GM21360 (cell line): Measurements from ENCODE around the gene FOXM1.
A peak's percentile ranks its signal among the peaks of the same experiment; 100 is the strongest.

Experiments
- ATAC-seq: cut with Tn5 transposase; IDR thresholded peaks from one replicate; pipeline ENCODE4 v1.9.1; 2021; ENCODE audit warnings: mild to moderate bottlenecking, moderate library complexity; ENCODE audit not compliant: unreplicated experiment

FOXM1 gene

DNA sequence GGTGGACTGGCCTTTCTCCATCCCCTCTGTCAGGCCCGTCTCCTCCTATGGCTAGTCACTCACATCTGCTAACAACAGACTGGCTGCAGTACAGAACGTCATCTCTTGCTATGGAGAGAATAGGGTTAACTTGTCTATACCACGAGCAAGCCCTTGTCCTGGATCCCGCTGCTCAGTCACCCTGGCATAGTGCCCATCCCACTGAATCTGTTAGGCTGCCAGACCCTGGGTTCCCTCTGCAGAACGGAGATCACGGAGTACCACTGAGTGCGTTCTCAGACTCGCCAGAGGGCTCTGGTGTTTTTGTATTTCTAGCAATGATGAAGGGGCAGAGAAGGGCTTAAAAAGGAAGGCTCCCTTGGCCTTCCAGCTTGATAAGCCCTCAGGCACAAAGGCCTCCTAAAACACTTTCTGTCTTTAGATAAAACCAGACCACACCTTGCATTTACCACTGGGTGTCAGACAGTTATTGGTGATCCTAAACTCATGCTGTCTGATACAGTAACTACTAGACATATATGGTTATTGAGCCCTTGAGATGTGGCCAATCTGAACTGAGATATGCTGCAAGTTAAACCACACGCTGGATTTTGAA, 35.8 kb downstream of the FOXM1 start:
- ATAC-seq, result no peak

DNA sequence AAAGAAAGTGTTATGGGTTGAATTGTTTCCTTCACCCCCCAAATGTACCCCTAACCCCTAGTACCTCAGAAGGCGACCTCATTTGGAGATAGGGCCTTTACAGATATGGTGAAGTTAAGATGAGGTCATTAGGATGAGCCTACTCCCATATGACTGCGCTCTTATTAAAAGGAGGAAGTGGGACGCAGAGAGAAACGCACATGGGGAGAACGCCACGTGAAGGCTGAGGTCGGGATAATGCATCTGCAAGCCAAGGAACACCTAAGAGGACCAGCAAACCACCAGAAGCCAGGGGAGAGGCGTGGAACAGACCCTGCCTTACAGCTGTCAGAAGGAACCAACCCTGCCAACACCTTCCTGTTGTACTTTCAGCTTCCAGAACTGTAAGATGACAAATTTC, 40.4 kb downstream of the FOXM1 start:
- no peak for ATAC-seq

DNA sequence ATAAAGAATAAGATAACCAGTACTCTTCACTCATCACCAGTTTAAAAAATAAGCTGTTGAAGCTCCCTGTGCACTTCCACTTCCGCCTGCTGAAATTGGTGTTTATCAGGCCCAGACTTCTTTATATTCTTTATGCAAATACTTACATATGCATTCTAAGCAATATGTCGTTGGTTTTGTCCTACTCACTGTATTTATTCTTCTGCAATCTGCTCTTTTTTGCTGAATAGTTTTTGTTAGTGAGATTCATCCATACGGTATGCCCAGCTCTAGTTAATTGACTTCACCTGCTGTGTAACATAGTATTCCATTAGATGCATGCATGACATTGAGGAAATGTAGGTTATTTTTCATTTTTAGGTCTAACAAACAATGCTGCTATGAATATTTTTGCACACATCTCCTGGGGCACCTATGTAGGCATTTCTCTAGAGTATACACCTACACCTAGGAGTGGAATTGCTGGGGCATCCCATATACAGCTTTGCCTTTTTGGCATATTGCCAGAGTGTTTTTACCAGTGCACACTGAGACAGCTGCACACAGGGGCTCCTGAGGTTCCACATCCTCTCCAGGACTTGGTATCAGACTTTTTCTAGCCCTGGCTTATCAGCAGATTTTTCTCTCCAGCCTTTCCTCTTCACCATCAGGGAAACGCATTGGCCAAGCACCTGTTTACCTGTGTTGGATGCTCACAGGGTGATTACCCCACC, 41.1 kb downstream of the FOXM1 start:
- no peak for ATAC-seq

- no peak for ATAC-seq
Observed at GRCh38 chr12:2834581-2835491, 42.1 kb downstream of the FOXM1 start, which contains the start of gene NRIP2. TSS of gene NRIP2 (minus strand) at chr12:2835035. CDS start at chr12:2834983, 52 bp downstream.

- ATAC-seq, result no peak
Observed at GRCh38 chr12:2833810-2834209, 43.2 kb downstream of the FOXM1 start.

GRCh38 chr12:2833327-2833726, 43.6 kb downstream of the FOXM1 start:
- no peak for ATAC-seq

GRCh38 chr12:2832550-2833127, 44.3 kb downstream of the FOXM1 start:
- no peak for ATAC-seq

GRCh38 chr12:2829275-2829674, 47.7 kb downstream of the FOXM1 start:
- ATAC-seq, result no peak

DNA sequence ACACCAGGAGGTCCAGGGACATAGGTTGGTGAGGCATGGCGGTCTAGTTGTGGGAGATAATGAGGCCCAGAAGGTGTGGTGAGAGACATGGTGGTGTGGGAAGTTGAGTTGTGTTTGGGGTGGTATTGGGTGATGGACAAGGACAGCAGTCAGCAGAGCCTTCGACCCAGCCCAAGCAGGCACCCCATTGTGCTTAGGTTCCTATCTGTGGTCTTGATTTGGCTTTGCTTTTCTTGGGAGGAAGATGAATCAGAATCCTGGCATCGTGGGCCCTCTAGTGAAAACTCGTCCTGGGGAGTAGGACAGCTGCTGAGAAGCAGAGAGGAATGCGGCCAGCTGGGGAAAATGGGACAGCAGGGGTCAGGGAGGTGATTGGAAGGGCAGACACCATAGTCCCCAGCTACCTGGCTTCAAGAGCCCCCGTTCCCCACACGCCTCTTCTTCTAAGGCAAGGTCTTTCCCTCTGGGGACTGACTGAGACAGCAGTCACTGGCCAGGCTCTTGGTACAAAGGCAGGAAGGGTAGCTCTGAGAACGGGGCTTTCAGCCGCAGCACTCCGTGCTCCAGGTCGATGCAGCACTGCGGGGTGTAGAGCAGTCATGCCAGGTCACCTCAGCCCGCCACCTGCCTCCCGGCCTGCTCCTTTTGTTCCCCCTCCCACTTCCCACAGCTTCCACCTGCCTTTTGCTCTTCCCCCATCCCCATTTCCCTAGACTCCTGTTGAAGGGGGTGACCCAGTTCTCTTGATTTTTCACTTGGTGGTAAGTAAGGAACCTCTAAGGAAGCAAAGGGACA, 50.1 kb downstream of the FOXM1 start:
- ATAC-seq, result no peak

GRCh38 chr12:2826036-2826435, 50.9 kb downstream of the FOXM1 start:
- no peak for ATAC-seq

- ATAC-seq, result no peak
Observed at GRCh38 chr12:2825132-2825531, 51.8 kb downstream of the FOXM1 start.

DNA sequence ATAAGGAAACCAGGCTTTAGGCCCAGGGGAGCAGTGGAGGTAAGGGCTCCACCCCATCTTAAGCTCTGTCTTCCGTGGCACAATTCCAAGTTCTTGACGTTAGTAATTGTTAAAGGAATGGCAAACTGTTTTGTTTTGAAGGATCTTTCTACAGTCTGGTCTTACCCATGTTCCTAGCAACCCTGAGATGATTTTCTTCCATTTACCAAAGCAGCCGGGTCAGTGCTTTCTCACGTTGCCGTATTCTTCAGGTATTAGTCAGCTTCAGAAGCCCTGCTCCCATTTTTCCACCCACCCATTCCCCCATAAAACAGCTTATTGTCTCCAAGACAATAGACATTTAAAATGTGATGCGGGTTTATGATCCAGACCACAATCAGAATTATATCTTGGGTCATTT, 52.4 kb downstream of the FOXM1 start:
- ATAC-seq, result no peak

GRCh38 chr12:2823483-2823882, 53.5 kb downstream of the FOXM1 start:
- ATAC-seq, result no peak

DNA sequence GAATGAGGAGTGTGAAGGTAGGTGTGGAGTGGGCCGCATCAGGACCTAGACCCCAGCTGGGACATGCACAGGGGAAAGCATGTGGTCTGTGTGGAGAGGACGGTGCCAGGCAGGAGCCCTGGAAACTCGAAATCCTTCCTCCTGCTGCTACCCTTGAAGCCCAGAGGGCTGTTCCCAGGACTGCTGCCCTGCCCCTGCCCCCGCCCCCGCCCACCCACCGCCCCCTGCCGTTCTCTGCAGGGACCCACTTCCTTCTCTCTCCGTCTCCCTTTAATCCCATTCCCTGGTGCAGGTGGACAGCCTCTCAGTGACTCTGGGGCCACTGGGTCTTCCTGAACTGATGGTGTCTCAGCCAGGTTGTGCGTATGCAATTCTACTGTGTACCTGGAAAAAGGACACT, 56.5 kb downstream of the FOXM1 start:
- ATAC-seq, result no peak

DNA sequence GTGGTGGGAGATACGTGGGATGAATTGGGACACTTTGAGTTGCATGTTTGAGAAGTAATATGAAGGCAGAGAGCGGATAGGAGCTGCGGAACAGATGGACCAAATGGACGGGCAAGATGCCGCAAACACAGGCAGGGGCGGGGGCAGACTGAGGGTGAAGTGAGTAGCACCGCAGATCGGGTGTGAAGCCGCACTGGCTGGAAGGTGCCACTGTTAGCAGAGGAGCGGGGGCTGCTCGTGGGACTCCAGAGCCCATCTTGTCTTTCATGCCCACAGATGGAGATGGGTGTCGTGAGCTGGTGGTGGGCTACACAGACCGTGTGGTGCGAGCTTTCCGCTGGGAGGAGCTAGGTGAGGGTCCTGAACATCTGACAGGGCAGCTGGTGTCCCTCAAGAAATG, 57.2 kb downstream of the FOXM1 start:
- ATAC-seq, result no peak

GRCh38 chr12:2813214-2814185, 63.5 kb downstream of the FOXM1 start:
- ATAC-seq, result peak; percentile 30

DNA sequence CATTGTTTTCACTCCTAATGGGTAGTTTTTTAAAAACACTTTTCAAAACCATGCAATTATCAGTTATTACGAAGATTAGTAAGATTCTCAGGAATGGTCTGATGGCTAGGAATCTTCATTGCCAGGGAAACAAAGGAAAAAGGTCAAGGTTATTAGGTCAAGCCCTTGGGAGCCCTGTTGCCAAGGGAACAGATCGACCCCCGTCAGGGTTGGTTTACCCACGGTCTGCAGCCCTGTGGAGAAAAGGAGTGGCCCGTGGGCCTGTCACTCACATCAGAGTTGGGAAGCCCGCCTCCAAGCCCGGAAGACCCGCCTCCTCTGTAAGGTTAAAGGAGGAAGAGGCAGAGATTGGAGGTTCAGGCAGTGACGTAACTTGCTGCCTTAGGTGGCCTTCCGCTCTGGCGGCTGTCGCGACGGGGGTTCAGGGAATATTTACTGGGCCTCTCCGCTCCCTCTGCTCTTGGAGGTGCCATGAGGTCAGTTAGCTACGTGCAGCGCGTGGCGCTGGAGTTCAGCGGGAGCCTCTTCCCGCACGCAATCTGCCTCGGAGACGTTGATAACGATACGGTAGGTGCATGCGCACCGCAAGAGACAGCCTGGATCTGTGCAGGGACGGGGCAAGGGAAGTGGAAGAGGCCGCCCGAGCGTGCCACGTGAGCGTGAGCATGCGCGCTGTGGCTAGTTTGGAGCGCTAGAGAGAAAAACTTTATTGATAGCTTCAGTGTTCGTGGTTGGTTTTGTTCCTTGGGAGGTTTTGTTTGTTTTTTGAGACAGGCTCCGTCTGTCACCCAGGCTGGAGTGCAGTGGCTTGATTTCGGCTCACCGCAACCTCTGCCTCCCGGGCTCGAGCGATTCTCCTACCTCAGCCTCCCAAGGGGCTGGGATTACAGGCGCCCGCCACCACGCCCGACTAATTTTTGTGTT, 64.4 kb downstream of the FOXM1 start, which contains the start of gene ITFG2:
TSS of gene ITFG2 (plus strand) at position 379 of the 924 bp plus-strand sequence. CDS start at position 472, 93 bp downstream.
- peak; percentile 92 for ATAC-seq

DNA sequence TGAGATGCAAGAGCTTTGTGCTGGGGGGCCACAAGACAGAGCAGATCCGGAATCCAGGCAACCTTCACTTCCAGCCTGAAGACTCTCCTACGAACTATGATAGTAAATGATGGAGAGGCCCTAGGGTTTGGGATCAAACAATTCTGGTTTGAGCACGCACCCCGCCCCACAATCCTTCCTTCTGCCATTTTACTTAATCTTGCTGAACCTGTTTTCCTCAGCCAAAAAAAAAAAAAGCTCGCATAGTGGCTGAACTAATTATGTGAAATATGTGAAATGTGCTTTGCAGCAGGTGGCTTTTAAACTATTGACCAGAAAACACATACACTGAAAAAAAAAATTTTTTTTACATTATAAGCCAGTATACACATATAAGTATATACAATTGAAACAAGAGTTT, 65.2 kb downstream of the FOXM1 start:
- ATAC-seq, result no peak
